Suprapubic skin (tissue), 4 donors: ENCODE measurements around the gene DUS1L.

Experiments used
- POLR2A ChIP-seq, 2 donors: fragments of 450-650 bp; IDR thresholded peaks; one replicate each; pipeline ENCODE4 v1.6.1; 2017; ENCODE audit warnings: antibody characterized with exemption in 2 of 2, mild to moderate bottlenecking in 2 of 2, moderate library complexity in 2 of 2
- POLR2AphosphoS5 ChIP-seq, 3 donors: sonication (generic); formaldehyde crosslinking; IDR thresholded peaks; one replicate each; pipeline ENCODE4 v1.6.1; 2017; ENCODE audit warnings: antibody characterized with exemption in 3 of 3
- TF ChIP-seq, protein P1 (sequence below), 2 donors: fragments of 200-600 bp in 1 of 2; fragments of 450-650 bp in 1 of 2; sonication (generic) in 1 of 2; IDR thresholded peaks; one replicate each; pipeline ENCODE4 v1.5.1; 2016 to 2019; ENCODE audit warnings: antibody characterized with exemption in 2 of 2, mild to moderate bottlenecking in 1 of 2, moderate library complexity in 1 of 2

DNA sequence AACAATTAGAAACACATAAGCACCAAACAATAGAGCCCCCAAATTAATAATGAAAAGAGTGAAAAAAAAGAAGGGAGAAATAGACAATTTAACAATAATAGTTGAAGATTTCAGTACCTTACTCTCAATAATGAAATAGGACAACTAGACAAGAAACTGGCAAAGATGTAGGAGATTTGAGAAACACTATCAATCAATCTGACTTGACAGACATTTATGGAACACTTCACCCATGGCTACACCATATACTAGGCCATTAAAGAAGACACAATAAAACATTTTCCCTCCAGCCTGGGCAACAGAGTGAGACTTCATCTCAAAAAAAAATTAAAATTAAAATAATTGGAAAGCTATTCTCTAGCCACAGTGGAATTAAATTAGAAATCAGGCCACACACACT lies 5.0 kb upstream of the DUS1L start:
- TF ChIP-seq POLR2A (IDR thresholded peaks at IDR 0.05), result no peak
- TF ChIP-seq POLR2AphosphoS5 (IDR thresholded peaks at IDR 0.05), result no peak
- TF ChIP-seq, protein P1, sequence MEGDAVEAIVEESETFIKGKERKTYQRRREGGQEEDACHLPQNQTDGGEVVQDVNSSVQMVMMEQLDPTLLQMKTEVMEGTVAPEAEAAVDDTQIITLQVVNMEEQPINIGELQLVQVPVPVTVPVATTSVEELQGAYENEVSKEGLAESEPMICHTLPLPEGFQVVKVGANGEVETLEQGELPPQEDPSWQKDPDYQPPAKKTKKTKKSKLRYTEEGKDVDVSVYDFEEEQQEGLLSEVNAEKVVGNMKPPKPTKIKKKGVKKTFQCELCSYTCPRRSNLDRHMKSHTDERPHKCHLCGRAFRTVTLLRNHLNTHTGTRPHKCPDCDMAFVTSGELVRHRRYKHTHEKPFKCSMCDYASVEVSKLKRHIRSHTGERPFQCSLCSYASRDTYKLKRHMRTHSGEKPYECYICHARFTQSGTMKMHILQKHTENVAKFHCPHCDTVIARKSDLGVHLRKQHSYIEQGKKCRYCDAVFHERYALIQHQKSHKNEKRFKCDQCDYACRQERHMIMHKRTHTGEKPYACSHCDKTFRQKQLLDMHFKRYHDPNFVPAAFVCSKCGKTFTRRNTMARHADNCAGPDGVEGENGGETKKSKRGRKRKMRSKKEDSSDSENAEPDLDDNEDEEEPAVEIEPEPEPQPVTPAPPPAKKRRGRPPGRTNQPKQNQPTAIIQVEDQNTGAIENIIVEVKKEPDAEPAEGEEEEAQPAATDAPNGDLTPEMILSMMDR (IDR thresholded peaks at IDR 0.05), result no peak
